WI38 (cell line): Measurements from ENCODE around the gene GPR141.

ENCODE experiments used
- H3K4me3 ChIP-seq: 2 replicates; pipeline ENCODE4 v1.5.1; 2011; ENCODE audit warnings: low read depth, mild to moderate bottlenecking, control low read depth, low read length
- CTCF ChIP-seq: IDR thresholded peaks from 2 replicates; pipeline ENCODE4 v1.5.1; 2012; ENCODE audit warnings: low read depth, mild to moderate bottlenecking, control low read depth, low read length

GPR141 gene

GRCh38 chr7:37670436-37670835 lies 13.1 kb upstream of the GPR141 start:
- no peak for TF ChIP-seq CTCF
- no peak overlapping the region for H3K4me3 ChIP-seq

- TF ChIP-seq CTCF, result no peak
- H3K4me3 ChIP-seq, result no peak overlapping the region
These were observed 11.7 kb upstream of the GPR141 start for GRCh38 chr7:37671876-37672275.

GRCh38 chr7:37672926-37673325 lies 10.6 kb upstream of the GPR141 start:
- no peak overlapping the region for H3K4me3 ChIP-seq
- TF ChIP-seq CTCF, result no peak

- no peak overlapping the region for H3K4me3 ChIP-seq
- no peak for TF ChIP-seq CTCF
These were observed 10.0 kb upstream of the GPR141 start for GRCh38 chr7:37673523-37673922.

GRCh38 chr7:37674531-37674930 lies 9.0 kb upstream of the GPR141 start:
- TF ChIP-seq CTCF, result no peak

GRCh38 chr7:37675749-37676148 lies 7.8 kb upstream of the GPR141 start:
- H3K4me3 ChIP-seq, result no peak overlapping the region
- no peak for TF ChIP-seq CTCF

More at GRCh38 chr7:37674531-37674930, 9.0 kb upstream of the GPR141 start:
- H3K4me3 ChIP-seq, result no peak overlapping the region

- no peak overlapping the region for H3K4me3 ChIP-seq
- TF ChIP-seq CTCF, result no peak
These were observed 1.4 kb downstream of the GPR141 start for GRCh38 chr7:37684927-37685326.
